ENCODE results near the gene PCDHA1.

GRCh38 chr5:140857177-140857986 is 71.4 kb downstream of the PCDHA1 start:
- no peak for TF ChIP-seq CTCF (IDR thresholded peaks at IDR 0.05)
- no peak for TF ChIP-seq POLR2A (IDR thresholded peaks at IDR 0.05)

Data from uterus (tissue), 2 donors.